GM12878 (cell line): ENCODE measurements around the gene NOL8. TPM values are rescaled to one million over a fixed set of nuclear protein-coding genes. Genes with fewer than 3 reads are reported as not detected.

Experiments used
- ATAC-seq: fragments of 200-7000 bp; cut with Tn5 transposase; 3 replicates; pipeline ENCODE4 v1.9.1; 2020; ENCODE audit warnings: mild to moderate bottlenecking, moderate library complexity
- BruUV-seq: library from RNA; stranded (reverse); fragments of 400-500 nt; replicated peaks from 2 replicates; lab custom pipeline; 2021; lab: Mats Ljungman, UMichigan
- CTCF ChIA-PET: fragments of 300-600 bp; sonication (Branson Sonifier 250); formaldehyde crosslinking; extraction: SDS; loops from one replicate; lab custom pipeline; 2021; ENCODE audit warnings: inconsistent platforms; lab: Yijun Ruan, JAX
- POLR2A ChIA-PET: fragments of 350-600 bp; formaldehyde crosslinking; extraction: SDS; loops from one replicate; lab custom pipeline; 2021; ENCODE audit warnings: inconsistent platforms; lab: Charles Lee
- RAD21 ChIA-PET: fragments of 300-600 bp; sonication (Branson Sonifier 250); formaldehyde crosslinking; loops from one replicate; lab custom pipeline; 2023; ENCODE audit warnings: antibody characterized with exemption; ENCODE audit not compliant: unreplicated experiment; lab: Charles Lee
- SMC1A ChIA-PET: fragments of 300-600 bp; sonication (Branson Sonifier 250); formaldehyde crosslinking; loops from one replicate; lab custom pipeline; 2023; ENCODE audit not compliant: unreplicated experiment, uncharacterized antibody; lab: Charles Lee
- DNase-seq: peaks from one replicate; pipeline ENCODE4 v3.0.0-alpha.2; 2011; ENCODE audit warnings: low read depth, low spot score
- FAIRE-seq: peaks from 3 replicates; lab custom pipeline; 2011; peaks lifted over from hg19 to GRCh38; lab: Jason Lieb, UNC
- H2AFZ ChIP-seq: 2 replicates; pipeline ENCODE4 v1.6.0; 2011; ENCODE audit warnings: low read depth, low read length, control low read depth; ENCODE audit not compliant: control insufficient read depth
- H3K27ac ChIP-seq: 2 replicates; pipeline ENCODE4 v1.5.1; 2011; ENCODE audit warnings: control low read depth; ENCODE audit not compliant: control insufficient read depth, insufficient read depth
- H3K27me3 ChIP-seq, 2 experiments: replicated peaks in 1 of 2; 2 replicates each; pipeline versions ENCODE4 v1.6.0 to v1.6.1; 2011; ENCODE audit warnings: low read length in 1 of 2; ENCODE audit not compliant: control insufficient read depth in 2 of 2, insufficient read depth in 2 of 2
- H3K36me3 ChIP-seq, 2 experiments: 2 replicates each; pipeline ENCODE4 v1.5.1; 2011; ENCODE audit warnings: low read length in 1 of 2; ENCODE audit not compliant: control insufficient read depth in 2 of 2, insufficient read depth in 2 of 2
- H3K4me1 ChIP-seq: 2 replicates; pipeline ENCODE4 v1.6.1; 2011; ENCODE audit warnings: mild to moderate bottlenecking, low read length, moderate library complexity, mixed read lengths; ENCODE audit not compliant: control insufficient read depth, insufficient read depth
- H3K4me2 ChIP-seq: 2 replicates; pipeline ENCODE4 v1.6.0; 2011; ENCODE audit warnings: control low read depth; ENCODE audit not compliant: control insufficient read depth, insufficient read depth
- H3K4me3 ChIP-seq: fragments of 200-600 bp; sonication (generic); 2 replicates; pipeline ENCODE4 v1.5.1; 2016
- H3K79me2 ChIP-seq: 2 replicates; pipeline ENCODE4 v1.6.0; 2011; ENCODE audit warnings: low read length; ENCODE audit not compliant: control insufficient read depth, insufficient read depth
- H3K9ac ChIP-seq: 2 replicates; pipeline ENCODE4 v1.8.0; 2011; ENCODE audit warnings: low read length, control low read depth, mixed read lengths; ENCODE audit not compliant: control insufficient read depth, insufficient read depth
- H3K9me3 ChIP-seq: replicated peaks from 3 replicates; pipeline ENCODE4 v1.5.1; 2011; ENCODE audit warnings: mild to moderate bottlenecking, low read length; ENCODE audit not compliant: control insufficient read depth, insufficient read depth
- H4K20me1 ChIP-seq: 2 replicates; pipeline ENCODE4 v1.6.0; 2011; ENCODE audit not compliant: control insufficient read depth, insufficient read depth
- CEBPB ChIP-seq, 2 experiments: fragments of 150-350 bp in 1 of 2; IDR thresholded peaks; 2 replicates each; pipeline ENCODE4 v1.6.1; 2012 to 2014; ENCODE audit warnings: low read depth in 2 of 2, low read length in 2 of 2, borderline replicate concordance in 1 of 2, inconsistent platforms in 1 of 2
- EED ChIP-seq: sonication (generic); IDR thresholded peaks from 2 replicates; pipeline ENCODE4 v1.6.1; 2016; ENCODE audit warnings: antibody characterized with exemption, low read depth
- ESRRA ChIP-seq: IDR thresholded peaks from 2 replicates; pipeline ENCODE4 v1.6.1; 2012; ENCODE audit warnings: mild to moderate bottlenecking, low read length, improper control_type of control experiment
- GABPA ChIP-seq: IDR thresholded peaks from 2 replicates; pipeline ENCODE4 v1.6.1; 2014; ENCODE audit warnings: antibody characterized with exemption, low read depth, mild to moderate bottlenecking, inconsistent platforms
- IRF4 ChIP-seq: IDR thresholded peaks from 2 replicates; pipeline ENCODE4 v1.6.1; 2011; ENCODE audit warnings: low read depth, low read length
- JUNB ChIP-seq: IDR thresholded peaks from 2 replicates; pipeline ENCODE4 v1.6.1; 2016; ENCODE audit warnings: antibody characterized with exemption, mild to moderate bottlenecking
- POLR2AphosphoS2 ChIP-seq: IDR thresholded peaks from 2 replicates; pipeline ENCODE4 v1.6.1; 2011; ENCODE audit warnings: low read depth, mild to moderate bottlenecking, low read length, improper control_type of control experiment, moderate library complexity
- RBBP5 ChIP-seq: fragments of 200-600 bp; sonication (generic); conservative IDR thresholded peaks from 2 replicates; pipeline ENCODE4 v1.6.1; 2016
- RUNX3 ChIP-seq: IDR thresholded peaks from 2 replicates; pipeline ENCODE4 v1.6.1; 2012; ENCODE audit warnings: low read length, inconsistent platforms
- SMC3 ChIP-seq: IDR thresholded peaks from 2 replicates; pipeline ENCODE4 v1.6.1; 2011; ENCODE audit warnings: low read length, improper control_type of control experiment, borderline replicate concordance
- SPI1 ChIP-seq: IDR thresholded peaks from 2 replicates; pipeline ENCODE4 v1.6.1; 2011; ENCODE audit warnings: low read depth, mild to moderate bottlenecking, low read length, moderate library complexity, borderline replicate concordance; ENCODE audit not compliant: insufficient read depth
- SUPT20H ChIP-seq: IDR thresholded peaks from 2 replicates; pipeline ENCODE4 v1.6.1; 2011; ENCODE audit warnings: low read depth, mild to moderate bottlenecking, low read length, moderate library complexity, borderline replicate concordance; ENCODE audit not compliant: control insufficient read depth
- TCF3 ChIP-seq: IDR thresholded peaks from 2 replicates; pipeline ENCODE4 v1.6.1; 2012; ENCODE audit warnings: low read depth, mild to moderate bottlenecking, low read length, borderline replicate concordance; ENCODE audit not compliant: insufficient read depth
- WGBS: methylation state at CpG from one replicate; pipeline ENCODE4 v1.1.6; 2016; ENCODE audit warnings: low lambda C conversion rate; ENCODE audit not compliant: insufficient replicate concordance, insufficient coverage; ENCODE audit errors: missing lambda C conversion rate; 5-methylcytosine and 5-hydroxymethylcytosine counted together
- in situ Hi-C: fragments of 300-500 bp; cut with MboI; formaldehyde crosslinking; loops from 9 replicates; pipeline ENCODE4 v1.14.3; 2018; ENCODE audit warnings: mixed read lengths
- intact Hi-C: fragments of 100-400 bp; cut with micrococcal nuclease; formaldehyde crosslinking; loops from one replicate; pipeline ENCODE4 v1.14.2; 2022; ENCODE audit not compliant: unreplicated experiment
- polyA plus RNA-seq, 11 experiments: library from polyadenylated mRNA; depleted of rRNA in 4 of 11; unstranded in 6 of 11; stranded (reverse) in 5 of 11; fragments of >200 nt; fragmentation: Nextera tagmentation in 4 of 11; fragmentation: Illumina TruSeq in 1 of 11; extraction: Ambion mirVana in 4 of 11; extraction: Trizol in 1 of 11; gene quantifications; 1 replicate in 1 of 11; 2 replicates in 10 of 11; pipeline versions ENCODE4 v1.2.1 to v1.2.3, GENCODE V29; 2011 to 2016; ENCODE audit warnings: inconsistent platforms in 2 of 11, missing spikeins in 2 of 11, low read depth in 1 of 11
- total RNA-seq, 4 experiments: library from RNA; depleted of rRNA in 3 of 4; stranded (reverse); fragments of >200 nt in 3 of 4; fragmentation: Illumina TruSeq in 1 of 4; extraction: Trizol in 1 of 4; gene quantifications; 2 replicates each; pipeline versions ENCODE4 v1.2.1 to v1.2.3, GENCODE V29; 2013 to 2021
- TF ChIP-seq, protein P1 (sequence below): fragments of 450-650 bp; IDR thresholded peaks from 2 replicates; pipeline ENCODE4 v1.6.1; 2017; ENCODE audit warnings: mild to moderate bottlenecking, moderate library complexity
- TF ChIP-seq, protein P2 (sequence below): IDR thresholded peaks from 2 replicates; pipeline ENCODE4 v1.6.1; 2012; ENCODE audit warnings: mild to moderate bottlenecking, low read depth, low read length

The NOL8 gene
- total and polyA plus RNA-seq, 10 of the 15 experiments (the other 5 are each of a cell fraction or from before 2014, with no cell fraction given): 33.6 to 58.6 (median 49.2) TPM

DNA sequence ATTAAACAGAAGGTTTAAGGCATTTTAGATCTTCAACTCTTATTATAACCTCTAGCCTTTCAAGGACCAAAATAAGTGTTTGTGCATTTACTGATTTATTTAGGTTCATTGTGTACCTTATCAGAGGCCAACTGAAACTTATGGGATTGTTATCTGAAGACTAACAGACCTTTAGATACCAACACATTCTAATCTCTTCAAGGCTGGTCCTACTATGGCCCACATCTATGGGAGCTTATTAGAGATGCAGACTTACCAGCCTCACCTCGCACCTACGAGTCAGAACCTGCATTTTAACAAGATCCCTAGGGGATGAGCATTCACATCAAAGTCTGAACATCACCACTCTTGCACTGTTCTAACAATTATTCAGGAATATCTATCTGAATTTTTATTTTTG is 33.6 kb downstream of the NOL8 start:
- ChIA-PET SMC1A (interaction anchor here (0.6 to 1.2 kb wide), 7 partner anchors 9 to 379 kb away, joined by 3 to 5 read pairs (median 3); partner anchors contain the start of gene IPPK), POLR2A (interaction anchor here (0.5 to 3.4 kb wide), 7 partner anchors 10 to 177 kb away, joined by 3 to 9 read pairs (median 3); partner anchors contain the start of genes CENPP, NOL8 and SPTLC1), RAD21 (interaction anchor here (0.6 to 2.1 kb wide), 2 partner anchors 16 to 151 kb away, joined by 3 to 9 read pairs; no protein-coding TSS in a partner anchor), CTCF (interaction anchor here (0.8 to 3.3 kb wide), 4 partner anchors 10 to 500 kb away, joined by 3 to 16 read pairs (median 7); no protein-coding TSS in a partner anchor)
- H4K20me1 ChIP-seq: no peaks in the 10 kb centered on the region
- no peaks in the 10 kb centered on the region for H3K27me3 ChIP-seq
- no peak for DNase-seq
- H2AFZ ChIP-seq: no peak overlapping the region
- no peak for FAIRE-seq
- no peak overlapping the region for H3K9ac ChIP-seq
- intact Hi-C loops (no loop called here), in situ Hi-C loops (no loop called here)
- no peak for ATAC-seq
- peaks cover 0 to 11% of the 10 kb centered on the region in 2 experiments; a peak in 3 of 4 replicates for H3K36me3 ChIP-seq
- no TSS peak for BruUV-seq
- H3K79me2 ChIP-seq: peaks cover 71% of the 10 kb centered on the region
- TF ChIP-seq RUNX3: no peak
- no peak for TF ChIP-seq EED
- TF ChIP-seq SPI1: no peak
- TF ChIP-seq, protein P1, sequence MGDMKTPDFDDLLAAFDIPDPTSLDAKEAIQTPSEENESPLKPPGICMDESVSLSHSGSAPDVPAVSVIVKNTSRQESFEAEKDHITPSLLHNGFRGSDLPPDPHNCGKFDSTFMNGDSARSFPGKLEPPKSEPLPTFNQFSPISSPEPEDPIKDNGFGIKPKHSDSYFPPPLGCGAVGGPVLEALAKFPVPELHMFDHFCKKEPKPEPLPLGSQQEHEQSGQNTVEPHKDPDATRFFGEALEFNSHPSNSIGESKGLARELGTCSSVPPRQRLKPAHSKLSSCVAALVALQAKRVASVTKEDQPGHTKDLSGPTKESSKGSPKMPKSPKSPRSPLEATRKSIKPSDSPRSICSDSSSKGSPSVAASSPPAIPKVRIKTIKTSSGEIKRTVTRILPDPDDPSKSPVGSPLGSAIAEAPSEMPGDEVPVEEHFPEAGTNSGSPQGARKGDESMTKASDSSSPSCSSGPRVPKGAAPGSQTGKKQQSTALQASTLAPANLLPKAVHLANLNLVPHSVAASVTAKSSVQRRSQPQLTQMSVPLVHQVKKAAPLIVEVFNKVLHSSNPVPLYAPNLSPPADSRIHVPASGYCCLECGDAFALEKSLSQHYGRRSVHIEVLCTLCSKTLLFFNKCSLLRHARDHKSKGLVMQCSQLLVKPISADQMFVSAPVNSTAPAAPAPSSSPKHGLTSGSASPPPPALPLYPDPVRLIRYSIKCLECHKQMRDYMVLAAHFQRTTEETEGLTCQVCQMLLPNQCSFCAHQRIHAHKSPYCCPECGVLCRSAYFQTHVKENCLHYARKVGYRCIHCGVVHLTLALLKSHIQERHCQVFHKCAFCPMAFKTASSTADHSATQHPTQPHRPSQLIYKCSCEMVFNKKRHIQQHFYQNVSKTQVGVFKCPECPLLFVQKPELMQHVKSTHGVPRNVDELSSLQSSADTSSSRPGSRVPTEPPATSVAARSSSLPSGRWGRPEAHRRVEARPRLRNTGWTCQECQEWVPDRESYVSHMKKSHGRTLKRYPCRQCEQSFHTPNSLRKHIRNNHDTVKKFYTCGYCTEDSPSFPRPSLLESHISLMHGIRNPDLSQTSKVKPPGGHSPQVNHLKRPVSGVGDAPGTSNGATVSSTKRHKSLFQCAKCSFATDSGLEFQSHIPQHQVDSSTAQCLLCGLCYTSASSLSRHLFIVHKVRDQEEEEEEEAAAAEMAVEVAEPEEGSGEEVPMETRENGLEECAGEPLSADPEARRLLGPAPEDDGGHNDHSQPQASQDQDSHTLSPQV: no peak
- no peak for TF ChIP-seq SMC3
- no peak for TF ChIP-seq GABPA
- no peak for TF ChIP-seq JUNB
- TF ChIP-seq IRF4: no peak
- no peak for TF ChIP-seq CEBPB (IDR thresholded peaks at IDR 0.05; ENCODE audit: borderline replicate concordance in 1 of 2, low read depth in 2 of 2, low read length in 2 of 2)
- TF ChIP-seq POLR2AphosphoS2: no peak
- no peak for TF ChIP-seq ESRRA
- TF ChIP-seq, protein P2, sequence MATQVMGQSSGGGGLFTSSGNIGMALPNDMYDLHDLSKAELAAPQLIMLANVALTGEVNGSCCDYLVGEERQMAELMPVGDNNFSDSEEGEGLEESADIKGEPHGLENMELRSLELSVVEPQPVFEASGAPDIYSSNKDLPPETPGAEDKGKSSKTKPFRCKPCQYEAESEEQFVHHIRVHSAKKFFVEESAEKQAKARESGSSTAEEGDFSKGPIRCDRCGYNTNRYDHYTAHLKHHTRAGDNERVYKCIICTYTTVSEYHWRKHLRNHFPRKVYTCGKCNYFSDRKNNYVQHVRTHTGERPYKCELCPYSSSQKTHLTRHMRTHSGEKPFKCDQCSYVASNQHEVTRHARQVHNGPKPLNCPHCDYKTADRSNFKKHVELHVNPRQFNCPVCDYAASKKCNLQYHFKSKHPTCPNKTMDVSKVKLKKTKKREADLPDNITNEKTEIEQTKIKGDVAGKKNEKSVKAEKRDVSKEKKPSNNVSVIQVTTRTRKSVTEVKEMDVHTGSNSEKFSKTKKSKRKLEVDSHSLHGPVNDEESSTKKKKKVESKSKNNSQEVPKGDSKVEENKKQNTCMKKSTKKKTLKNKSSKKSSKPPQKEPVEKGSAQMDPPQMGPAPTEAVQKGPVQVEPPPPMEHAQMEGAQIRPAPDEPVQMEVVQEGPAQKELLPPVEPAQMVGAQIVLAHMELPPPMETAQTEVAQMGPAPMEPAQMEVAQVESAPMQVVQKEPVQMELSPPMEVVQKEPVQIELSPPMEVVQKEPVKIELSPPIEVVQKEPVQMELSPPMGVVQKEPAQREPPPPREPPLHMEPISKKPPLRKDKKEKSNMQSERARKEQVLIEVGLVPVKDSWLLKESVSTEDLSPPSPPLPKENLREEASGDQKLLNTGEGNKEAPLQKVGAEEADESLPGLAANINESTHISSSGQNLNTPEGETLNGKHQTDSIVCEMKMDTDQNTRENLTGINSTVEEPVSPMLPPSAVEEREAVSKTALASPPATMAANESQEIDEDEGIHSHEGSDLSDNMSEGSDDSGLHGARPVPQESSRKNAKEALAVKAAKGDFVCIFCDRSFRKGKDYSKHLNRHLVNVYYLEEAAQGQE: no peak
- no peak for TF ChIP-seq RBBP5
- TF ChIP-seq TCF3: no peak
- TF ChIP-seq SUPT20H: no peak
- H3K4me2 ChIP-seq: peak overlapping the region; percentile 97
- 2% methylated on average over 2 of the region's 2 CpGs for WGBS
- H3K27ac ChIP-seq: no peak overlapping the region; the same call in 1 of the 2 replicates
- H3K9me3 ChIP-seq: no peaks in the 10 kb centered on the region
- H3K4me1 ChIP-seq: peaks cover 14% of the 10 kb centered on the region
- H3K4me3 ChIP-seq: peak overlapping the region; percentile 81; the same call in 1 of the 2 replicates
